Activated naive CD4-positive, alpha-beta T cell treated with anti-CD3 and anti-CD28 coated beads for 36 hours (primary cell): ENCODE measurements around the gene SEMA5B. TPM values are rescaled to one million over a fixed set of nuclear protein-coding genes. Genes with fewer than 3 reads are reported as not detected.

ENCODE experiments used
- CTCF ChIA-PET: fragments of 350-600 bp; sonication (Branson Sonifier 250); formaldehyde crosslinking; loops from one replicate; lab custom pipeline; 2021; ENCODE audit warnings: antibody characterized with exemption; lab: Charles Lee
- DNase-seq: peaks from one replicate; pipeline ENCODE4 v3.0.0-alpha.2; 2020
- H3K27ac Mint-ChIP-seq: one replicate; pipeline ENCODE4 v1.8.0; 2021; ENCODE audit warnings: mild to moderate bottlenecking, mixed read lengths
- H3K27me3 Mint-ChIP-seq: one replicate; pipeline ENCODE4 v1.8.0; 2021; ENCODE audit warnings: low read depth, mixed read lengths
- H3K36me3 Mint-ChIP-seq: one replicate; pipeline ENCODE4 v1.8.0; 2021; ENCODE audit warnings: low read depth, mixed read lengths
- H3K4me1 Mint-ChIP-seq: one replicate; pipeline ENCODE4 v1.8.0; 2021; ENCODE audit warnings: low read depth, mixed read lengths
- H3K4me3 Mint-ChIP-seq: one replicate; pipeline ENCODE4 v1.8.0; 2021; ENCODE audit warnings: mild to moderate bottlenecking, moderate library complexity, mixed read lengths
- H3K9me3 Mint-ChIP-seq: one replicate; pipeline ENCODE4 v1.8.0; 2021; ENCODE audit warnings: mixed read lengths
- intact Hi-C: fragments of 100-400 bp; cut with micrococcal nuclease; formaldehyde crosslinking; loops from one replicate; pipeline ENCODE4 v1.15.1; 2023
- total RNA-seq, 2 experiments: library from RNA; stranded (reverse); gene quantifications; one replicate each; pipeline ENCODE4 v1.2.3, GENCODE V29; 2021

Gene SEMA5B
- total RNA-seq, 2 experiments from 2014 or later = not detected

DNA sequence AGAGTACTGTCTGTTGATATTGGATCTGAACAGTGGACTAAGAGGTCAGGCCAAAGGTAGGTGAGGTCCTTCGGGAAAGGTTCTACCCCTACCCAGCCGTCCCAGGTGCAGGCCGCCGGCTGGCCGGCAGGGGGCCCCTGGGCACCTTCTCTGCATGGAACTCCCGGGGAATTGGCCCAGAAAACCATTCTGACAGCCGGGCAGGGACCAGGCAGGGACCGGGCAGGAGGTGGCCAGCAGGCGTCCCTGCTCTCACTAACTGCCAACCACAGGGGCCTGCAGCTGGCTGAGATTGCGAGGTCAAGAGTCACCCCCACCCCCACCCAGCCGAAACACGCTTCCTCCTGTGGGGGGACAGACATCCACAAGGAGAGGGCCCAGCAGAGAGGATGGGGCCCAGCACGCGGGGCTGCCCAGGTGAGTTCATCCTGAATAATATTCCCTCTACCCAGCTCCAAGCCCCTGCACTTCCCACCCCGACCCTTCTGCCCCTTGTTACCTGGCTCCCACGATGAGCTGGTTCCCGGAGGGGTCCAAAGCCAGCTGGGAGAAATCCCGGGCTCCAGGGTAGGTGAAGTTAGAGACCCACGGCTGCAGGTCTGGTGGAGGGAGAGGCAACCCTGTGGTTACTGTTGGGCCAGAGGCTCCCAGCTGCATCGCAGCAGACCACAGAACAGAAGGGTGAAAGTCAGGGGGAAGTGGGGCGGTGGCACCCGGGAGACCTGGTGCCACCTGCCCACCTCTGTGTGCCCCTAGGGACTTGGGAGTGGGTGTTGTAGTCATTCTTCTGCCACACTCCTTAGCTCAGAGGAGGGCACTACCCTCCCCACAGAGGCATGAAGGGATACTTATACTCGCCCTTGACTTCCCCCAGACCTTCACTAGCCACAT, 84.4 kb downstream of the SEMA5B start:
- intact Hi-C loops = loop anchor here (1.0 to 5.0 kb wide), 3 partner anchors 85 to 186 kb away; no protein-coding TSS in a partner anchor
- no peaks in the 10 kb centered on the region for H3K36me3 Mint-ChIP-seq
- CTCF ChIA-PET = interaction anchor here (0.6 to 3.2 kb wide), 23 partner anchors 11 to 1050 kb away, joined by 3 to 27 read pairs (median 3); partner anchors contain the start of gene SEMA5B
- H3K4me3 Mint-ChIP-seq = no peak overlapping the region
- H3K27ac Mint-ChIP-seq = no peak overlapping the region
- no peaks in the 10 kb centered on the region for H3K27me3 Mint-ChIP-seq
- no peaks in the 10 kb centered on the region for H3K9me3 Mint-ChIP-seq
- DNase-seq = peak; percentile 49
- no peaks in the 10 kb centered on the region for H3K4me1 Mint-ChIP-seq

DNA sequence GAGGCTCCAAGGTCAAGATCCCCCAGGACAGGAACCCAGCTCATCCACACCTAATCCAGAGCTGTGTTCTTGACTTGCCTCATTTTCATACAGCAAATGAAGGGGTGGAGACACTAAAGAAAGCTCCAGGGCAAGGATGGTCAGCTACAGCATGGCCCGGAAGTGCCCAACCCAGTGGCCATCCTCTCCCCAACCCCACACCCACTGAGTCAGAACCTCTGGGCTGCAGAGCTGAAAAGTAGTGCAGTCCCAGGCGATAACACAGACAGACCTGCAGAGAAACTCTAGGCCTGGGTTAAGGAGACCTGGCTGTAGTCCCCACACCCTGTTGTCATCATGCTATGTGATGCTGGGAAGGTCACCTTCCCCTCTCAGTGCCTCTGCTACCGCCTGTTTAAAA, 85.3 kb downstream of the SEMA5B start:
- CTCF ChIA-PET = interaction anchor here (0.6 to 3.2 kb wide), 18 partner anchors 12 to 546 kb away, joined by 3 to 27 read pairs (median 3); partner anchors contain the start of gene SEMA5B

DNA sequence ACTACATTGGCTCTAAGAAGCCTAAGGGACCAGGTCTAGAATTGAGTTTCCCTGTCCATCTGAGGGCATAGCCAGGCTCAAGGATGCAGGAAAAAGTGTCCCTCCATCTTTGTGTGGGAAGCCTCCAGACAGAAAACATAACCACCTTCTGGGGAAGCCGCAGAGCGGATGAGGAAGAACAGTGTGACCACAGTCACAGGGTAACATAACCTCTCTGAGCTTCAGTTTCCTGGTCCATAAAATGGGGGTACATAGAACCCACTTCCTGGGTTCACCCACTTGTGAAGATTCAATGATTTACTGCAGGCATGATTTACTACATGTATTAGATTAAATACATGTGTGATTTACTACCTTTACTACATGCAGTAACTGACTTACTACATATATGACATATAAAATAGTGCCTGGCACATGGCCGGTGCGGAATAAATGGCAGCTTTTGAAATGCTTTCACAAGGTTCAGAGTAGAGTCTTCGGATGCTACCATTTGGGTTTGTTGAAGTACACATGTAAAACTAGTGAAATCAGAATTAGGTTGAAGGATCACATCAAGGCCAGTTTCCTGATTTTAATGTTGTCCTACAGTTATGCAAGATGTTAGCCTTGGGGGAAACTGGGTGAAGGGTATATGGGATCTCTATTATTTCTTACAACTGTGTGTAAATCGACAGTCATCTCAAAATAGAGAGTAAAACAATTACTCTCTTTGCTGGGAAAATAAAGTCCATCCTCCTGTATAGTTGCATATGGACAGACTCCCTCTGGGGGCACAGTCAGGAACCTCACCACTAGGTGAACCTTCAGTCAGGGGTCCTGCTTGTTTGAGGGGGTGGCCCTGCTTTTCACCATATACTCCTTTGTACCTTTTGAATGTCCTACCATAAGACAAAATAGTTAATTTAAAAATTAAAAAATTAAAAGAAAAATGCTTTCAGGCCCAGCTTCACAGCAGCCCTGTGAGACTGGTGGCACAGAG, 86.0 kb downstream of the SEMA5B start:
- CTCF ChIA-PET = interaction anchor here (0.5 to 3.2 kb wide), 12 partner anchors 12 to 806 kb away, joined by 3 to 27 read pairs (median 3); partner anchors contain the start of gene SEMA5B
- Mint-ChIP-seq H3K27me3 (no peaks in the 10 kb centered on the region), H3K36me3 (no peaks in the 10 kb centered on the region), H3K27ac (no peak overlapping the region), H3K4me3 (no peak overlapping the region), H3K4me1 (no peaks in the 10 kb centered on the region), H3K9me3 (no peaks in the 10 kb centered on the region)
- DNase-seq = no peak
- intact Hi-C loops = loop anchor here (5.0 kb wide), 2 partner anchors 84 to 184 kb away; no protein-coding TSS in a partner anchor

More for the DNA sequence above, 85.3 kb downstream of the SEMA5B start:
- Mint-ChIP-seq H3K4me1 (no peaks in the 10 kb centered on the region), H3K27me3 (no peaks in the 10 kb centered on the region), H3K9me3 (no peaks in the 10 kb centered on the region), H3K36me3 (no peaks in the 10 kb centered on the region), H3K27ac (no peak overlapping the region), H3K4me3 (no peak overlapping the region)
- DNase-seq = no peak
- intact Hi-C loops = loop anchor here (5.0 kb wide), 2 partner anchors 85 to 185 kb away; no protein-coding TSS in a partner anchor

DNA sequence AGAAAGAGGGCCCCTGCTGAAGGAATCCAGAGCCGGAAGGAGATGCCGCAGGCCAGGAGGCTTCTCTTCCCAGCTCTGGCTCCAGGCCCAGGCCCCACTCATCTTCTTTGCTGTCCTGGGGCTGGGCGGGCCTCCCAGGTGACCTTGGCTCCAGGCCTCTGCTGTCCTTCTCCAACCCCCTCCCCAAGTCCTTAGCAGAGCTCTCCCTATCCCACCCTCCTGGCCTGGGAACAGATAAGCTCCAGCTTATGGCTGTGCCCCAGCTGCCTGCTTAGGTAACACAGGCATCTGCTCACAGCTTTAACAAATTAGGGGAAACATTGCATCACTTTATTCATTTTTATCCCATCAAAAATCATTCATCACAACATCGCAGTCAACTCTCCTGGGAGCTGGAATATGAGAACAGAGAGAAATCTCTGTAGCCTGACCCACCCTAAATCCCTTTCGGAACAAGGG, 86.9 kb downstream of the SEMA5B start:
- H3K4me1 Mint-ChIP-seq = no peaks in the 10 kb centered on the region
- no peak for DNase-seq
- H3K4me3 Mint-ChIP-seq = no peak overlapping the region
- no peaks in the 10 kb centered on the region for H3K36me3 Mint-ChIP-seq
- H3K27ac Mint-ChIP-seq = no peak overlapping the region
- CTCF ChIA-PET = interaction anchor here (0.7 to 1.4 kb wide), 2 partner anchors 16 to 17 kb away, joined by 4 read pairs; no protein-coding TSS in a partner anchor
- peaks cover 2% of the 10 kb centered on the region for H3K27me3 Mint-ChIP-seq
- intact Hi-C loops = loop anchor here (5.0 kb wide), 2 partner anchors 83 to 183 kb away; no protein-coding TSS in a partner anchor
- H3K9me3 Mint-ChIP-seq = no peaks in the 10 kb centered on the region

DNA sequence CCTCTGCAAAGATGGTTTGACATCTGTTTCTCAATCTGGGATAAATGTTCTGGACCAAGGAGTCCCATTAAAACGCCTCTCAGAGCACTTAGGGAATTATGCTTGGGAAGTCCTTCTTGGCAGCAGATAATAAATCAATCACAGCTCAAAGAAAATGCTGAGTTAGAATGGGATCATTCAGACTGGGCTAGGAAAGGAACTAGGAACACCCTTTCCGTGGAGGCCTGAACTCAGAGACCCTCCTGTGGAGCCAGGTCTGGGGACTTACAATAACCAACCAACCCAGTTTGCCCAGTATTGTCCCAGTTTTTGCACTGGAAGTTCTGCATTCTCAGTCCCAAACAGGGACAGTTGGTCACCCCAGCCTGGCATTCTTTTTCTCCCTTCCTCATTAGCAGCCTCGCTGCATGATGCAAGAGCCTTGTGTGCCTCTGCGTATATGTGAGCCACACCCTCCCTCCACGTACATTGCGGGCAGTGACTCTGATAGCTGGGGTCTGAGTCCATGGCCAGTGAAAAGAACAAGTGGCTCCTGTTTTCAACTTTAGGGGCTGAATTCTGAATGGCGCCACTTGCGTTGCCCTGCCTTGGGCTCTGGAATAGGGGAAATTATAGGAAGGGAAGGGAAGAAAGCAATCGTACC, 88.7 kb downstream of the SEMA5B start:
- Mint-ChIP-seq H3K9me3 (no peaks in the 10 kb centered on the region), H3K36me3 (no peaks in the 10 kb centered on the region), H3K27ac (no peak overlapping the region), H3K4me1 (no peaks in the 10 kb centered on the region), H3K4me3 (no peak overlapping the region), H3K27me3 (peaks cover 2% of the 10 kb centered on the region)
- DNase-seq = no peak
- CTCF ChIA-PET = interaction anchor here (0.9 kb wide), 1 partner anchor 92 kb away, joined by 3 read pairs; no protein-coding TSS in a partner anchor
- intact Hi-C loops = no loop called here

DNA sequence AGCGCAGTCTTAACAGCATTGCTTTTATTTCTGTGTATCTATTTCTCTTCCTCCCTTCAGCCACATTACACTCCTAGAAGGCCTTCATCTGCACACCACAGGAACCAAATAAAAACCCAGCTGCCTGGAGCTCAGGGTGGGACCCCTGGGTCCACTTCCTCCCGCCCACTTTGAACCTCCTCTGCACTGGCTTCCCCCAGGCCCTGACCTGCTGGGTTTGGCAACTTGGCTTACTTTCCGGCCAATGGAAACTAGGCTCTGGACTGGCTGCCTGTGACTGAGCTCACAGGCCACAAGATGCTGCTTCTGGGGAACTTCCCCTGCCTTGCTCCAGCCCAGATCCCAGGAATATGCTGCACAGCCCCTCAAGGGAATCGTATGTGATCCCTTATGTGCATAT, 89.8 kb downstream of the SEMA5B start:
- Mint-ChIP-seq H3K27me3 (peaks cover 2% of the 10 kb centered on the region), H3K27ac (no peak overlapping the region), H3K4me1 (no peaks in the 10 kb centered on the region), H3K4me3 (no peak overlapping the region), H3K36me3 (no peaks in the 10 kb centered on the region), H3K9me3 (no peaks in the 10 kb centered on the region)
- no peak for DNase-seq
- intact Hi-C loops = no loop called here
- CTCF ChIA-PET = interaction anchor here (0.6 kb wide), 1 partner anchor 31 kb away, joined by 3 read pairs; no protein-coding TSS in a partner anchor

DNA sequence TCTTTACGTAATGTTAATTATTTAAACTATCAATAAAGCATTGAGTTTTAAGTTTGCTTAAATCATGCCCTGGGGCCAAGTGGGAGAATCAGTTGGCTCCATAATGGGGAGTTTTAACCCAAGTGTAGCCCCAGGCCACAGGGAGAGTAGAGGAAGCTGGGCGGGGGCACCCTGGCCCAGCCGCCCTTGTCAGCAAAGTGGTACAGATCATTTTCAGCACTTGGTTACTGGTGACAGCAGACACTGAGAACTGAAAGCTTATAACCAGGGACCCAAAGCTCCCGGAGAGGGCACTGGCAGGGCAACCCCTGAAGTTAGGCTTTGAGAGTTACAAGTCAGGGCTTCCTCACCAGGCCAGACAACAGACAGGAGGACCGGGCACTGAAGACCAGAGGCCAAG, 90.6 kb downstream of the SEMA5B start:
- Mint-ChIP-seq H3K9me3 (no peaks in the 10 kb centered on the region), H3K27ac (no peak overlapping the region), H3K36me3 (no peaks in the 10 kb centered on the region), H3K4me3 (no peak overlapping the region), H3K27me3 (peaks cover 2% of the 10 kb centered on the region), H3K4me1 (no peaks in the 10 kb centered on the region)
- CTCF ChIA-PET = interaction anchor here (1.0 kb wide), 1 partner anchor 69 kb away, joined by 4 read pairs; no protein-coding TSS in a partner anchor
- intact Hi-C loops = no loop called here
- DNase-seq = no peak

DNA sequence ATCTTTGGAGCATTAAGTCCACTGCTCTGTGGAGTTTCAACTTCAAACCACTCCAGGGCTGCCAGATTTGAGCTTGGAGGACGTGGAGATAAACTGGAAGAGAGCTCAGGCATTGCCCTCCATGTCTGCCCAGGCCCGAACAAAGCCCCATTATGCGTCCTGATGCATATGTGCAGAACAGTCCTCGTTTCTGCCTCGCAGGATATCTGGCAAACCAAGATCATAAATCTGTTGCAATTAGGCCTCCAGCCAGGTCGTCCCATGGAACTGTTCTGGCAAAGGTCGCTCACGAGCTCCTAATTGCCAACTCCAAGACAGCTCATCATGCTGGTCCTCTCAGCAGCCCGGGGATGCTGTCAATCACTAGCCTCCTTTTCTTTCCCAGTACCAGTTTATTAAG, 91.2 kb downstream of the SEMA5B start:
- Mint-ChIP-seq H3K9me3 (no peaks in the 10 kb centered on the region), H3K4me1 (no peaks in the 10 kb centered on the region), H3K36me3 (no peaks in the 10 kb centered on the region), H3K4me3 (no peak overlapping the region), H3K27ac (no peak overlapping the region), H3K27me3 (peaks cover 2% of the 10 kb centered on the region)
- no peak for DNase-seq
- CTCF ChIA-PET = interaction anchor here (1.0 kb wide), 1 partner anchor 68 kb away, joined by 4 read pairs; no protein-coding TSS in a partner anchor
- intact Hi-C loops = no loop called here

DNA sequence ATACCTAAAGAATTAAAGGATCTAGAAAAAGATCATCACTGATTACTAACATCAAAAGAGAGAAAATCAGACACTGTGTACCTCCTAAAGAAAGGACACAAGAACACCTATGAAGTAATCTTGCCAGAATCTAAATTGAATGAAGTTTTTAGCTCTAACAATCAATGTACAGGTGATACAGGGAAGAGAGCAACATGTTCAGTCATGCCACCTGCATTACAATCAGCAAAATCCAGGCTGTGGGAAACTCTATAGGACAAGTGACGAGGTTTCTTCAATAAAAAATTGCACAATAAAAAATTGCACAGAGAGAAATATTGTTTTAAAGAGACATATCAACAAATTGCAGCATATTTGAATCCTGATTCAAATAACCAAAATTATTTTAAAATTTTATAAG, 93.3 kb downstream of the SEMA5B start:
- intact Hi-C loops = no loop called here
- CTCF ChIA-PET = no interaction called here
- Mint-ChIP-seq H3K27me3 (peaks cover 2% of the 10 kb centered on the region), H3K36me3 (no peaks in the 10 kb centered on the region), H3K4me3 (no peak overlapping the region), H3K4me1 (no peaks in the 10 kb centered on the region), H3K9me3 (no peaks in the 10 kb centered on the region), H3K27ac (no peak overlapping the region)
- no peak for DNase-seq

DNA sequence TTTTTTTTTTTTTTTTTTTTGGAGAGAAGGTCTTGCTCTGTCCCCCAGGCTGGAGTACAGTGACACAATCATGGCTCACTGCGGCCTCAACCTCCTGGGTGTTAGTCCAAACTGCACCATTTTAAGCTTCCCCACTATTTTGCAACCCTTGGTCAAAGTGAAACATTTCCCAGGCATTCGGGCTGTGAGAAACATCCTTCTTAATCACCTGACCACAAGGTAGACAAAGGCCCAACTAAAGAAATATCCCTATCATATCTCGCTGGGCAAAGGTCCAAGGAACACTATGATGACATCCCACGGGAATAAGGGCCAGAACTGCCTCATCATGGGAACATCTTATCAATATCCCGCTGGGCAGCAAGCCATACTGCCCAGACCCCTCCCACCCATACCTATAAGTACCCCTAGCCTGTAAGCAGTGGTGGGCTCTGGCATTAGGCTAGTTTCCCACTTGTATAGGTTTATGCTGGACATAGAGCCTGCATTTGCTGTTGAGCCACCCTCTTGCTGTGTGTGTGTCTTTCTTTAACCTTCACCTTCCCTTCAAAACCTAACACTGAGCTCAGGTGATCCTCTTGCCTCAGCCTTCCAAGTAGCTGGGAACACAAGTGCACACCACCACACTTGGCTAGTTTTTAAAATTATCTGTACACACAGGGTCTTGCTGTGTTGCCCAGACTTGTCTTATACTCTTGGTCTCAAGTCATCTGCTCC, 95.2 kb downstream of the SEMA5B start:
- no peak for DNase-seq
- Mint-ChIP-seq H3K9me3 (no peaks in the 10 kb centered on the region), H3K4me3 (no peak overlapping the region), H3K4me1 (no peaks in the 10 kb centered on the region), H3K36me3 (no peaks in the 10 kb centered on the region), H3K27ac (no peak overlapping the region), H3K27me3 (peaks cover 2% of the 10 kb centered on the region)
- CTCF ChIA-PET = no interaction called here
- intact Hi-C loops = no loop called here

DNA sequence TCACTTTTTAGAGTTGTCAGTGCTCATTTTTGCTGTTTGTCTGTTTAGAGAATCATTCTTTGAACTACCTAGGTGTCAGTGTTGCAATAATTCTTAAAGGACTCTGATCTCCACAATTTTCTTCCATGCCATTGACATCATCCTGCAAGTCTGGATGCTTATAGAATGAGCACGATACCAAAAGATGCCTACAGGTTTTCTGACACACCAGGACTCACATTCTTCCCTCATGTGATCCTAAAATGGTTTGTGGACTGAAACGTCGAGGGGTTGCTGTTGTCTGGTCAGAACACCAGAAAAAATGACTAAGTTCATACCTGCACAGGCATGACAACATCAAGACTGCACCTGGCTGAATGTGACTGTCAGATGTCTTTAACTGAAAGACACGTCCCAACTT, 95.9 kb downstream of the SEMA5B start:
- intact Hi-C loops = no loop called here
- Mint-ChIP-seq H3K9me3 (no peaks in the 10 kb centered on the region), H3K27me3 (peaks cover 2% of the 10 kb centered on the region), H3K4me1 (no peaks in the 10 kb centered on the region), H3K4me3 (no peak overlapping the region), H3K36me3 (no peaks in the 10 kb centered on the region), H3K27ac (no peak overlapping the region)
- DNase-seq = no peak
- CTCF ChIA-PET = no interaction called here
